ENCODE data around the gene ALKBH3.

GRCh38 chr11:43842021-43842420 lies 38.6 kb upstream of the ALKBH3 start:
- TF ChIP-seq CTCF (IDR thresholded peaks at IDR 0.05) (no peak), POLR2A (IDR thresholded peaks at IDR 0.05) (no peak)

Measured in testis (tissue), 2 donors.